H1 (cell line): ENCODE results near the gene MACF1.

Experiments
- CBX5 ChIP-seq: fragments of 300-800, 300-1000 bp; sonication (generic); IDR thresholded peaks from 2 replicates; pipeline ENCODE4 v1.7.1; 2016; ENCODE audit warnings: antibody characterized with exemption, low read length, low read depth
- CTCF ChIP-seq, 3 experiments: IDR thresholded peaks; 1 replicate in 2 of 3; 2 replicates in 1 of 3; pipeline versions ENCODE4 v1.5.1 to v1.6.1; 2011; ENCODE audit warnings: low read length in 3 of 3, mild to moderate bottlenecking in 3 of 3, inconsistent platforms in 2 of 3, low read depth in 1 of 3, moderate library complexity in 1 of 3; ENCODE audit not compliant: insufficient read depth in 1 of 3; ENCODE audit errors: control extremely low read depth in 1 of 3
- EZH2 ChIP-seq: fragments of 200-600 bp; sonication (generic); IDR thresholded peaks from 2 replicates; pipeline ENCODE4 v1.7.1; 2012; ENCODE audit warnings: low read depth, mild to moderate bottlenecking, moderate library complexity, low read length, inconsistent platforms; ENCODE audit not compliant: severe bottlenecking
- JUND ChIP-seq: IDR thresholded peaks from 2 replicates; pipeline ENCODE4 v1.6.1; 2011; ENCODE audit warnings: mild to moderate bottlenecking, improper control_type of control experiment, low read length
- KDM5A ChIP-seq: fragments of 200-600 bp; IDR thresholded peaks from 2 replicates; pipeline ENCODE4 v1.7.1; 2012; ENCODE audit warnings: mild to moderate bottlenecking, low read length, inconsistent platforms, mixed read lengths
- POLR2AphosphoS5 ChIP-seq: IDR thresholded peaks from 2 replicates; pipeline ENCODE4 v1.6.1; 2011; ENCODE audit warnings: low read depth, low read length
- TEAD4 ChIP-seq: IDR thresholded peaks from 2 replicates; pipeline ENCODE4 v1.6.1; 2012; ENCODE audit warnings: low read depth, low read length, inconsistent platforms, mixed read lengths

- TF ChIP-seq EZH2 (no peak), CTCF (IDR thresholded peaks at IDR 0.05; ENCODE audit: control extremely low read depth in 1 of 3, insufficient read depth in 1 of 3, low read depth in 1 of 3, low read length in 3 of 3) (no peak), TEAD4 (no peak), POLR2AphosphoS5 (no peak), KDM5A (no peak), JUND (no peak), CBX5 (no peak)
These were observed 237.3 kb downstream of the MACF1 start for GRCh38 chr1:39441797-39442196.
